Epithelial cell of esophagus (primary cell): ENCODE measurements around the gene DIDO1.

ENCODE experiments used
- DNase-seq: peaks from one replicate; pipeline ENCODE4 v3.0.0; 2010; ENCODE audit warnings: low read depth
- H3K4me3 ChIP-seq: 2 replicates; pipeline ENCODE4 v1.5.1; 2011; ENCODE audit warnings: mild to moderate bottlenecking, low read length, control low read depth
- CTCF ChIP-seq: IDR thresholded peaks from 2 replicates; pipeline ENCODE4 v1.5.1; 2011; ENCODE audit warnings: low read depth, mild to moderate bottlenecking, low read length, control low read depth, inconsistent platforms; ENCODE audit not compliant: insufficient read depth; ENCODE audit errors: missing control alignments

The DIDO1 gene

GRCh38 chr20:62885046-62885895, 41.0 kb downstream of the DIDO1 start:
- H3K4me3 ChIP-seq, result no peak overlapping the region
- DNase-seq, result no peak
- TF ChIP-seq CTCF, result no peak

DNA sequence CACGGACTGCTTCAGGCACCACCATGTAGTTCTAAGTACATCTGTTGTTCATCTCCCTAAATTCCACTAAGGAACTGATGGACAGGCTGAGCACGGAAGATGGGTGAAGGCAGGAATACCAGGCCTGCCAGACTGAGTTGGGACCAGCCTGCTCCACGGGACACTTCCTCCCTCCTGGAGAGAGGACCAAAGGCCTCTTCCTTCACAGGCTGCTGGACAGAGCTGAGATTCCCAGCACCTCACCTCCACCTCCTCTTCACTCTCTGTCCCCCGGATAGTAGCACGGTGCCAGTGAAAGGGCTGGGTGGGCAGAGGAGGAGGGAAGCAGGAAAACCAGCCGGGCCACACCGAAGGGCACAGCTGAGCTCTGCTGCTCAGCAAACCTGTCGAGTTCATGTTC, 41.7 kb downstream of the DIDO1 start:
- H3K4me3 ChIP-seq, result no peak overlapping the region
- no peak for DNase-seq
- TF ChIP-seq CTCF, result no peak

DNA sequence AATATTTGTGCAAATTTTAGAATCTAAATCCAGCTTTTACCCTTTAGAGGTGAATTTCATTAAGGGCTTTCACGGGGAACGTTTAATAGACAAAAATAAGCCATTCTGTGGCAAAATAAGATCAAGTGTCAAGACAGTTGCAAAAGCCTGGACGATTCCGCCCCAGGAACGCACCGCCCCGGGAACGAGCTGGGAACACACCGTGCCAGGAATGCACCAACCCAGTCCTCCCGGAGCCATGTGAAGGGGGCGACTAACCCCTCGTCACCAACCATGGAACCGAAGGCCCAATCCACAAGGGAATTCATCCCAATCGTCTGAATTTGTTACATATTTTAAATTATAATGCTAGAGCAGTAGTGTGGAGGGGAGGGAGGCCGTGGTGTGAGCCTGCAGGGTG, 43.9 kb downstream of the DIDO1 start:
- TF ChIP-seq CTCF, result no peak
- DNase-seq, result no peak
- no peak overlapping the region for H3K4me3 ChIP-seq

- no peak for DNase-seq
- no peak for TF ChIP-seq CTCF
- no peak overlapping the region for H3K4me3 ChIP-seq
These were observed 44.5 kb downstream of the DIDO1 start for GRCh38 chr20:62881662-62882395.

DNA sequence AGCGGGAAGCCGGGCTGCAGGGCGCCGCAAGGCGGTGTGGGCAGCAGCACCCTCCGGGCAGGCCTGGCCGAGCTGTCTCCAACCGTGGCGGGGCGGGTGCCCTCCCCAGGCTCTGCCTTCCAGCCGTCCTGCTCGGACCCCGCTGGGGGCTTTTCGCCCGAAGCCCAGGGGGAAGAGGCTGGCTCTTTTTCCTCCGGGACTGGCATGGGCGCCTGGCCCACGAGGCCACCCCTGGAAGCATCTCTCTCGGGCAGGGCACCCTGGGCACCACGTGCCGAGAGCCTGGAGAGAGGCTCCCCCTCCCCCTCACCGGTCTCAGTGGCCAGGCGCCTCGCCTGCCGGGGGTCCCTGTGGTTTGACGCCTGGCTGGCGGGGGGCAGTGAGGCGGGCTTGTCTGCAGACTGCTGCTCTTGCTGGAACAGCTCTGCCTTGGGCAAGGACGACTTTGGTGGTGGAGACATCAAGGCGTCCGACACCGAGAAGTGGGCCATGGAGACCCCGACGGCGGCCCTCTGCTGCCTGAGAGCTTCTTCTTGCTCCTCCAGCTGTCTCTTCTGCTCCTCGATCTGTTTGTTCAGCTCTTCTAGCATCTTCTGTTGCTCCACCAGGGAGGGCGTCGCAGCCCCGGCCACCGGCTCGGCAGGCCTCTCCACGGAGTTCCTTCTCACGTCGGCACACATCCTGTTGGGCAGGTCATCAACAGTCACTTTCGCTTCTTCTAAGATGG, 45.2 kb downstream of the DIDO1 start:
- no peak overlapping the region for H3K4me3 ChIP-seq
- no peak for TF ChIP-seq CTCF
- DNase-seq, result no peak

- TF ChIP-seq CTCF, result no peak
- H3K4me3 ChIP-seq, result no peak overlapping the region
- DNase-seq, result no peak
These were observed 46.0 kb downstream of the DIDO1 start for GRCh38 chr20:62880147-62880934.
